ENCODE measurements around the gene FHOD3. TPM values are rescaled to one million over a fixed set of nuclear protein-coding genes. Genes with fewer than 3 reads are reported as not detected.

Gene FHOD3
- total and polyA plus RNA-seq, 2 experiments from 2014 or later: 2.7 to 8.7 TPM

DNA sequence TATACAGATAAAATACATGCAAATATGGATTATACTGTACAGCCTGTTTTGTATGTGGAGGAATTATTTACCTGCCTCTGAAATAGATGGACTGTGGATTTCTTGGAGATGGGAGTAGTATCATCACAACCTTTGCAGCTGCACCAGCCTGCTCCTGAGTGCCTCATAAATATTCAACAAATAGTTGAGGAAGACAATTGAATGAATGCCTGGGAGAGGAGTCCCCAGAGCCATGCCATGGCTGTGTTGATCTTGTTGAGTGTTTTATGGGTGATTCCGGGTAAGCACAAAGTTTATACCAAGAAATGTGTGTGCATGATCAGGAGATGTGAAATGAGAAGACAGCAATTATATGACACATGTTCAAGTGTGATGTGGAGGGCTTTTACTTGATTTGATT lies 225.0 kb downstream of the FHOD3 start:
- H3K27ac ChIP-seq (ENCODE audit: low read depth): no peak overlapping the region
- peaks cover 16% of the 10 kb centered on the region for H3K9me2 ChIP-seq (ENCODE audit: insufficient read depth)
- no peaks in the 10 kb centered on the region for H3K36me3 ChIP-seq (ENCODE audit: insufficient read depth)
- Mint-ChIP-seq H3K9me3 (no peaks in the 10 kb centered on the region), H3K4me1 (peaks cover 14% of the 10 kb centered on the region), H3K36me3 (ENCODE audit: low read depth) (no peaks in the 10 kb centered on the region), H3K27me3 (ENCODE audit: insufficient read depth, low read depth, poor library complexity) (peaks cover 5% of the 10 kb centered on the region), H3K4me3 (no peak overlapping the region), H3K27ac (peak overlapping the region; percentile 66; the same call in 1 of the 2 replicates)
- H2AFZ ChIP-seq: no peak overlapping the region
- no peaks in the 10 kb centered on the region for H3K4me1 ChIP-seq (ENCODE audit: insufficient read depth)
- H3K4me2 ChIP-seq: 0 out of 2 replicates have a peak overlapping the region, but pooled peaks have one; percentile 2
- TF ChIP-seq EZH2 (IDR thresholded peaks at IDR 0.05; ENCODE audit: low read depth, unreplicated experiment) (no peak), CREB1 (CRISPR knock-in tag; IDR thresholded peaks at IDR 0.05; ENCODE audit: low read depth) (no peak), ZNF331 (CRISPR knock-in tag; IDR thresholded peaks at IDR 0.05; ENCODE audit: low read depth) (no peak)
- ATAC-seq: peak; percentile 83
- H3K4me3 ChIP-seq: no peak overlapping the region
- no peaks in the 10 kb centered on the region for H3K79me2 ChIP-seq (replicated peaks; ENCODE audit: insufficient read depth)
- H4K20me1 ChIP-seq (replicated peaks; ENCODE audit: insufficient read depth): no peaks in the 10 kb centered on the region
- no peaks in the 10 kb centered on the region for H3F3A ChIP-seq (replicated peaks; ENCODE audit: low read depth)
- peak; percentile 46 for DNase-seq (ENCODE audit: low spot score)
- no peaks in the 10 kb centered on the region for H3K27me3 ChIP-seq (ENCODE audit: insufficient read depth)

DNA sequence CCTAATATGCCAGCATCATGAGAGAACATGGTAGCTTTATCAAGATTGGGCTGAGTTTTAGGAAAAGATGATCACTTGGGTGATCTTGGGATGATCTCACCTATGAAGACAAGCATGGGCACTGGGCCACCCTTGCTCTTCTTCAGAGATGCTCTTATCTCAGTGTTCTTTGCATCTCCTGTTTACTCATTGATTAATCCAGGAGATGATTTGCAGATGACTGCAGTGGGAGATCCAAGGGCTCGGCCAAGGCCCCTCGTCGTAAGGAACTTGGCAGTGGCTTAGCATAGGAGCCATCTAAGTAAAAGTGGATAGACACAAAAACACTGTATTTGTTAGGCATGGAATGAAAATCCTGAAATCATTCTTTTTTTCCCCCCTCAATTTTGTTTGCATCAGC lies 228.4 kb downstream of the FHOD3 start:
- H3K4me1 ChIP-seq (ENCODE audit: insufficient read depth): no peaks in the 10 kb centered on the region
- Mint-ChIP-seq H3K4me1 (peaks cover 20% of the 10 kb centered on the region), H3K9me3 (no peaks in the 10 kb centered on the region), H3K27ac (no peak overlapping the region), H3K27me3 (ENCODE audit: insufficient read depth, low read depth, poor library complexity) (peaks cover 5% of the 10 kb centered on the region), H3K4me3 (no peak overlapping the region), H3K36me3 (ENCODE audit: low read depth) (no peaks in the 10 kb centered on the region)
- H4K20me1 ChIP-seq (replicated peaks; ENCODE audit: insufficient read depth): no peaks in the 10 kb centered on the region
- no peak overlapping the region for H3K27ac ChIP-seq (ENCODE audit: low read depth)
- ATAC-seq (no peak), DNase-seq (ENCODE audit: low spot score) (no peak)
- H2AFZ ChIP-seq: no peak overlapping the region
- no peak overlapping the region for H3K4me3 ChIP-seq
- no peaks in the 10 kb centered on the region for H3F3A ChIP-seq (replicated peaks; ENCODE audit: low read depth)
- no peak overlapping the region for H3K4me2 ChIP-seq
- no peaks in the 10 kb centered on the region for H3K27me3 ChIP-seq (ENCODE audit: insufficient read depth)
- H3K36me3 ChIP-seq (ENCODE audit: insufficient read depth): no peaks in the 10 kb centered on the region
- no peak for TF ChIP-seq JUNB (IDR thresholded peaks at IDR 0.05; ENCODE audit: unreplicated experiment)
- no peak for TF ChIP-seq NANOG (IDR thresholded peaks at IDR 0.05; ENCODE audit: borderline replicate concordance)
- TF ChIP-seq, protein P1, sequence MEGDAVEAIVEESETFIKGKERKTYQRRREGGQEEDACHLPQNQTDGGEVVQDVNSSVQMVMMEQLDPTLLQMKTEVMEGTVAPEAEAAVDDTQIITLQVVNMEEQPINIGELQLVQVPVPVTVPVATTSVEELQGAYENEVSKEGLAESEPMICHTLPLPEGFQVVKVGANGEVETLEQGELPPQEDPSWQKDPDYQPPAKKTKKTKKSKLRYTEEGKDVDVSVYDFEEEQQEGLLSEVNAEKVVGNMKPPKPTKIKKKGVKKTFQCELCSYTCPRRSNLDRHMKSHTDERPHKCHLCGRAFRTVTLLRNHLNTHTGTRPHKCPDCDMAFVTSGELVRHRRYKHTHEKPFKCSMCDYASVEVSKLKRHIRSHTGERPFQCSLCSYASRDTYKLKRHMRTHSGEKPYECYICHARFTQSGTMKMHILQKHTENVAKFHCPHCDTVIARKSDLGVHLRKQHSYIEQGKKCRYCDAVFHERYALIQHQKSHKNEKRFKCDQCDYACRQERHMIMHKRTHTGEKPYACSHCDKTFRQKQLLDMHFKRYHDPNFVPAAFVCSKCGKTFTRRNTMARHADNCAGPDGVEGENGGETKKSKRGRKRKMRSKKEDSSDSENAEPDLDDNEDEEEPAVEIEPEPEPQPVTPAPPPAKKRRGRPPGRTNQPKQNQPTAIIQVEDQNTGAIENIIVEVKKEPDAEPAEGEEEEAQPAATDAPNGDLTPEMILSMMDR (conservative IDR thresholded peaks at IDR 0.05; ENCODE audit: low read depth in 2 of 2): no peak
- TF ChIP-seq EZH2phosphoT487 (IDR thresholded peaks at IDR 0.05; ENCODE audit: unreplicated experiment): no peak
- TF ChIP-seq CREB1 (CRISPR knock-in tag; IDR thresholded peaks at IDR 0.05; ENCODE audit: low read depth): no peak
- no peak for TF ChIP-seq EZH2 (IDR thresholded peaks at IDR 0.05; ENCODE audit: low read depth, unreplicated experiment)
- TF ChIP-seq STAT1 (IDR thresholded peaks at IDR 0.05; ENCODE audit: unreplicated experiment): no peak
- no peak for TF ChIP-seq ZNF114 (CRISPR knock-in tag; IDR thresholded peaks at IDR 0.05)
- TF ChIP-seq, protein P2, sequence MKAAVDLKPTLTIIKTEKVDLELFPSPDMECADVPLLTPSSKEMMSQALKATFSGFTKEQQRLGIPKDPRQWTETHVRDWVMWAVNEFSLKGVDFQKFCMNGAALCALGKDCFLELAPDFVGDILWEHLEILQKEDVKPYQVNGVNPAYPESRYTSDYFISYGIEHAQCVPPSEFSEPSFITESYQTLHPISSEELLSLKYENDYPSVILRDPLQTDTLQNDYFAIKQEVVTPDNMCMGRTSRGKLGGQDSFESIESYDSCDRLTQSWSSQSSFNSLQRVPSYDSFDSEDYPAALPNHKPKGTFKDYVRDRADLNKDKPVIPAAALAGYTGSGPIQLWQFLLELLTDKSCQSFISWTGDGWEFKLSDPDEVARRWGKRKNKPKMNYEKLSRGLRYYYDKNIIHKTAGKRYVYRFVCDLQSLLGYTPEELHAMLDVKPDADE (IDR thresholded peaks at IDR 0.05): no peak
- H3K79me2 ChIP-seq (replicated peaks; ENCODE audit: insufficient read depth): no peaks in the 10 kb centered on the region
- peaks cover 16% of the 10 kb centered on the region for H3K9me2 ChIP-seq (ENCODE audit: insufficient read depth)
